NK-92 (cell line): ENCODE measurements around the gene KCNMA1.

Experiments
- DNase-seq: peaks from one replicate; lab custom pipeline; 2025; ENCODE audit not compliant: unreplicated experiment; lab: John Stamatoyannopoulos, UW

KCNMA1 gene

DNA sequence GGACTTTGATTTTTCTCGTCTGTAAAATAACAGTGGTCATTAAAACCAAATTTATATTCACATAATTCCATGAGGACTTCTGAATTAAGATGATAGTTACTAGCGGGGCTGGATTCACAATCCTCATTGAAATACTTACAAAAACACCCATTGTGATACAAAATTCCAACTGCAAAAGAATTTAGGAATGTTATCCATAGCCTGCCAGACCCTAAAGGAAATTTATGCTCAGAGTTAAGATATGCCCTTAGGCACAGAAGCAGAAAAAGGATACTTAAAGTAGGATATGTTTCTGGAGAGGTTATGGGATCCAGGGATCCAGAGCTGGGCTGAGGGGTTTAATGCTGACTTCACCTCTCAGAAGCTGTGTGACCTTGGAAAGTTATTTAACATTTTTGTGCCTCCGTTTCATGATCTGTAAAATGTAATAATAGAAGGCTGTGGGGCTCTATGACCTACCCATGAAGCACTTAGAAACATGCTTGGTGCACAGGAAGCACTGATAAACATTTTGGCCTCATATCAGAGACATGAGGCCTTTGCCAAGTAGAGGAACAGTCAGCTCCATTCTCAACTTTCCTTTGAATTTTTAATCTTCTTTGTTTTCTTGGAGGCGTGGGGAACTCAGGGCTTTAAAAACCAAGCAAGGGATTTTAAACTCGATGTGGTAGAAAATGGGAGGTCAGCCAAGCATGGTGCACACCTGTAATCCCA lies 744.7 kb downstream of the KCNMA1 start:
- DNase-seq, result no peak

DNA sequence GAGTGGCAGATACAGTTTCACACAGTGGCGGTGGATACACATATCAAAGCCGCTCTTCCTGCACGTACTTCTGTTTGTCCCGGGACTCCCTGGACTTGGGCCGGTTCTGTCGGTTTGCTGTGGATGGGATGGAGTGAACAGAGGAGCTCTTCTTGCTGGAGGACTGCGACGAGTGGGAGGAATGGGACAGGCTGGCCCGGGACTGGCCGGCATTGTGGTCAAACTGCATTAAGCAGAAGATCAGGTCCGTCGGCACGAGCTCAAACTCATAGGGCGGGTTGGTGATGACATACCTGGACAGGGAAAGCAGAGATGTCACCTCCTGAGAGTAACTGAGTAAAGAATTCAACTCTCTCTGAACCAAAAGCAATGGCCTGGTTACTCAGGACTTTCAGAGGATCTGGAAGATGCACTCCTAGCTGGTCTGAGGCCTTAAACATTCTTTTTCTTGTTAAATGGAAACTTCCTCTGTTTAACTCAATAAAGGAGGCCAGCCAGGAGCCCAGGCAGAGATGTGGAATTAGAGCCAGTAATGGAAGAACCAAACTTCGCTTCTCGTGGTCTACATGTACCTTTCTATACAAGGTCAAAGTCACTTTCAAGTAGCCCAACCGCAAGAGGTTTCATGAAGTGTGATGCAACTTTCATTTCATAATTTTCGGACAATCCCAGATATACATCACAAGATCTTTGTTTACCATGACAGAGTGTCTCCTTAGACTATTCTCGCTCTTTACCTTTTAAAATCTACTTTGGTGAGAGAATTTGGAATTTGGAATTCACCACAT lies 750.2 kb downstream of the KCNMA1 start:
- no peak for DNase-seq

DNA sequence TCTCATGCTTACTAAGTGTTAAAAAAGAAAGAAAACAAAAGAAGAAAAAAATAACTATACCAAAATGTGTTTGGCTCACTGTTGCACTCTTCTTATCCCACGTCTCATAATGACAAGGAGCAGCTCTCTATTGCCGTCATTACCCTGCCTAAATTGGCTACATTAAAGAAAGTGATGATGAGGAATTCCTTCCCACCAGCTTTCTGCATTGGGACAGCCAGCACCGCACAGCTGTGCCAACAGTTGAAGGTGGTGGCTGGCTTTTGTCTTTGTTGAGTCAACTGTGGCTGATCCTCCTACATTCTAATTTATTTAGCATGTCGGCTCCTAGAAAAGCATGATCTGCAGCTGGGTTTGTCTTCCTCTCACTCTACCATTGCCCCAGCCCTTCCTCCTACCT lies 751.8 kb downstream of the KCNMA1 start:
- DNase-seq, result no peak

DNA sequence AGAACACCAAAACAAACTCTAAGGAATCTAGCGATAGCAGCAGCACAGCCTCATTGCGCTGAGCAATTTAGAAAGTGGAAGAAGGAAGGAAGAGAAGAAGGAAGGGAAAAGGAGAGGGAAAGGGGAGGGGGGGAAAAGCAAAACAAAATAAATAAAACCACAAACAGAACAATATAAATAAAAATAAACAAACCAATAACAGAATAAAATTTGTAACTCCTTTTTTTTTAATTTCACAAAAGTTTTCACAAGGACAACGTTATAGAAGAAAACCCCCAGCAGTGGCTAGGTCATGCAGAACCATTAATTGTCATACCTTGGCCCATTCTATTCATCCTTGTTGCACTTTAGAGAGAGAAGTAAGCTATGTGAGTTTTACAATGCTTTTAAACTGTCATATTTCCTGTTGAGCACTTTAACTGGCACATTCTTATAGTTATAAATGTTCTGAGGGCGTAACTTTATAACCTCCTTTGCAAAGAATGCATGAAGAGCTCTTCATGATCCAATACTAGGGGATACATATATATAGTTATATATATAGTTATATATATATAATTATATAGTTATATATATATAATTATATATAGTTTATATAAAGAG lies 752.8 kb downstream of the KCNMA1 start:
- DNase-seq, result no peak

DNA sequence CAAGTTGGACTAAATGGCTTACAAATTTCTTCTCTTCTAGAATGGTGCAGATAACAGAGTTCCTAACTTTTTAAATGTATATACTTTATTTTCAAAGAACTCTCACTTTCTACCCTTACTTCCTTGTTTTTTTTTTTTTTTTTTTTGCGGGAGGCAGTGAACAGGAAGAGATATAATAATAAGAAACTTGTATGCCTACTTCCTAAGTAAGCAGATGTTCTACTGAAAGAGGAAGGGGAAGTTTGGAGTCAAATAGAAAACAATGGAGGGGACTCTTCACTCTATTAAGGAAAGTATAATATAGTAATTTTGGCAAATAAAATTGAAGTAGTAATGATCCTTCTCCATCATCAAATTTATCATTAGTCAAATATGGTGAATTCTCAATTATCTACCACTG lies 754.0 kb downstream of the KCNMA1 start:
- no peak for DNase-seq

DNA sequence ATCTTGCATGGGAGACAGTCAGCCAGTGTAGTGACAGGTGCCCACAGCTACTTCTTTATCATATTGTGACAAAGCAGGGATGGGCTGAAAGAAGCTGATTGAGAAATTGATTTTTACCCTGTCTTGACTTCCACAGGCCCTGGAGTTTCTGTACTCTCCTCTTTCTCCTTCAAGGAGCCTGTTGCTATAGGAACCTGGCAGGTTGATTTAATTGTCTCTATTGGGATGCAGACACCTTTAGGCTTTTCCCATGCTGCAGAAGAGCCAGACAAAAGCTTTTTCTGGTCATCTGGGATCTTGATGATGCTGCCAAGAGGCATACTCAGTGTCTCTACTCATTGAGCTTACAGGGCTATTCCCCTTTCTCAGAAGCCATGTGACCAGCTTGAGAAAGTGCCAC lies 754.8 kb downstream of the KCNMA1 start:
- DNase-seq, result no peak

DNA sequence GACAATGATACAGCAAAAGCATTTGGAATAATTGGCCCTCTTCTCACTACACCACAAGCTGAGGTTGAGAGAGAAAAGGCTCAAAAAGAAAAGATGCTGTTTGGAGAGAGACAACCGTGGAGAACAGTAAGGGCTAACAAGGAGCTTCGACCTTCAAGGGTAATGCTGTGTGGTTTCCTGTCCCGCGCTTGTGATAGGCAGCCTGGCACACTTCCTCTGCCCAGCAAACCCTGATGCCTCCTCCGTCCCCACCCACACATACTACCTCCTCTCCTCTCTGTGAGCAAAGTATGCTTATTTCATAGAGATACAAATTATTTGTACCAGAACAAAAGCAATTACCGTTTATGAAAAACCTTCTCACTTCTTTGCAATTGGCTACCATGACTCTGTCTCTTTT lies 755.4 kb downstream of the KCNMA1 start:
- DNase-seq, result no peak

DNA sequence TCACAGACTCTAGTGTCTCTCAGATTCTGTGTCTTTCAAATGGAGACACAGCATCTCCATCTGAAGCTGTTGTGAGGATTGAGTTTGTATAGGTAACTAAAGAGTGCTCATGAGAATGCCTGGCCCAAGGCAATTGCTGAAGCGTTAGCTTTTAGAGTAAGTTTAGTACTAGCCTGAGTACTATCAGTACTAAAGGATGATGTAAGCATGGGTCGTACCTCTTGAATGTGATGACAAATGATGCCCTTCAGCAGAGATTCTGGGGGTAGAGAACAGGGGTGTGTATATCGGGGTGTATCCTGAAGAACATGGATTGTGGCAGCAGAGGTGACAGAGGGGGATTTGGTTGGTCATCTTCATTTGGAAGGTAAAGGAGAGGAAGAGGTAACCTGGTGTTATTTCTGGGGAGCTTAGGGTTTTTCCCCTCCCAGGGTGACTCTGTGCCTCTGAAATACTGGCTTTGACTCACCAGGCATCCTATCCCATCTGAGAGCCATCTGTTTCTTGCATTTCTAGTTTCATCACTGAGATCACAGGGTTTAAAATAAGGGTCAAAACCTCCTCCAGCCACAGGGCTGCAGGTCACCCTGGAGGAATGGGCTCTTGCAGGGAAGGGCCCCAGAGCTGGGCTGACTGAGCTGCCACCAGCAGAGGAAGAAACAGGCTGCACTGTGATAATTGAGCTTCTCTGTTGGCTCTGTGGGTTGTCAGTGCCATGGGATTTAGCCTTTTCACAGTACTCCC lies 756.0 kb downstream of the KCNMA1 start:
- DNase-seq, result no peak

DNA sequence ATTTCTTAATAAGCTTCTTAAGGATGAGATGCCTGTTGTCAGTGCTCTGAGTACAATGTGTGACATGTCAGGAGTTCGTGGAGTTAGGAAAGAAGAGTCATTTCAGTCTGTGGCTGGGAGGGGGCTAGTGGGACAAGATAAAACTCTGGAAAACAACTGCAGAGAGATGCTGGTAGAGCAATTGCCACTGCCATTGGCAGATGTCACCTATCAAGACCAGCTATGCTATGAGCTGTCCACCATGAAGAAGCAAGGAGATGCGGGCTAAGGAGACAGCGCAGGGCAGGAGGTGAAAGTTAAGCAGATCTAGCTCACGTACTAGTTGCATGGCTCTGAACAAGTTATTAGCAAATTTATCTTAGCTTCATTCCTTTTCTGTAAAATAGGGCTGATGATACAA lies 756.7 kb downstream of the KCNMA1 start:
- DNase-seq, result no peak

DNA sequence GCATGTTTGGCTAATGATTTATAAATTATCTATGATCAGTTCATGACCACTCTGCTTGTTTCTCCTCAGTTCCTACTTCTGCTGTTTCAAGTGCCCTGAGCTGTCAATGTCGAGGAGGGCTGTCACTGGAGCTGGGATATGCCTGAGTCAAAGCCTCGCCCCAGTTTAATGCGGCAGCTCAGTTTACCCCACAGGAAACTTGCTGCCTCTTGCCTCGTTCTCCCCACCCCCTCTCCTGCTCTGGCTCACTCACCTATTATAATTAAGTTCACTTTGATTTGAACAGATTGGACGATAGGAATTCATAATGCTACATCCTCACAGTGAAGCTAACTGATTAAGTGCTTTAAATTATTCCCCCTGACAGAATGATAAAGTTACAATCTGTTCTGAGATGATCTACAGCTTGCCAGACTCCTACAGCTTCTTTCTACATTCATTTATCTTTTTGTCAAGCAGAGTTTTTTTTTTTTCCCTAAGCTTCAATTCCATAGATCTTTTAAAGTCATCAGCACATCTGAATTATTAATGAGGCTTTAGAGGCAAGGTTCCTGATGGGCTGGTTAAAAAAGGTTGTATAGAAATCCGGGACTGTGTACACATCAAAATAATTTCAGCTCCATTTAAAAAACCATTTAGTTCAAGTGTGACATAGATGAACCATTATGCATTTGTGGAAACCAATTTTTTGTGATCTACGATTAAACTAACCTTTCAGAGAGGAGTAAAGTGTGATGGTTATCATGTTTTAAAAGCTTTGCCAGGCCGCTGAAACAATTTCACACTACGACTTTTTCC lies 758.3 kb downstream of the KCNMA1 start:
- no peak for DNase-seq

DNA sequence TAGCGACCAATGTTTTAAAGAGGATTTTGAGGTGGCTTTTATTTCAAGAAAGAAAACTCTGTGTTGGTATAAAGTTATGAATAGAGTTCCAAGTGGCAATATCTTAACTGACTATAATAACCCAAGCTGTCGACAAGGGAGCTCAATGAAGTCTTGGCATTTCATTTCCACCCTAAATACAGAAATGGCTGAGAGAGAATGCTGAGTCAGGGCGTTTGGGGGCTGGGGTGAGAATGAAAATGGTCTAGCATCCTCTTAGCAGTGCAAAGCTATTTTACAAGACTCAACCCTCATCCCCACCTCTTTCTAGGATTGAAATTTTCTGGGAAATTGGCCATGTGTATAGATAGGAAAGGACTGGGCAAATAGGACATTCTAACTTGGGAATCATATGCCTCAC lies 759.1 kb downstream of the KCNMA1 start:
- DNase-seq, result no peak

DNA sequence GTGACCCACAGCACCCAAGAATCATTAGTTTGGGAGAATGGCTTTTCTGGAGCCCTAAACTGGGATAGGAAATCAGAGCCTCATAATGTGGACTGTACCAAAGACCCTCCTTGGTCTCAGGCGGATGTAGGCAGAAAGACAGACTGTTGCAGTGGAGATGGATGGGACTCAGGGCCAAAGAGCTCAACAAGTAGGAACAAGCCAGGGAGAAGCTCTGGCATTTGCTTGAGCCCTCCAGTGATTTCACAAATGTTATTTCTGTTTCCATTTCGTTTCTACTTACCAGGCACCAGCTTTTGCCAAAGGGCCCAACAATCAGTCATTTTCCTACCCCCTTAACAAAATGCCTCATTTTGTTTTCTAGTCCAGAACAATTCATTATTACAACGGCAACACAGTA lies 762.7 kb downstream of the KCNMA1 start:
- no peak for DNase-seq

DNA sequence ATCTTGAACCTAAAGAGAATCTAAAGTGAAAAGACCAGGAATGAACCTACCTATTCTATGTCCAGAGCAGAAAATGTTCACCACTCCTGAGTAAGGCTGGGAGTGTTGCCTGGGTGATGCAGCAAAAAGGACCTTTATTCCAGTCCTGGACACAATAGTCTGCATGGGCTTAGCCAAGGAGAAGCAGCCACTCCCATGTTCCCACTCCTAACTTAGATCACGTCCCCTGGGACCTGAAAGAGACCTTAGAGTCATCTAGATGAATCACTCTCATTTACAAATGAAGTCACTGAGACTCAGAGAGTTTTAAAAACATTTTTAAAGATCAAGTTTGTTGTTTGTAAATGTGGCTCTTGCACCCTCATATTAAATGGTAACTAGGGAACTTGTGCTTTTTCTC lies 763.4 kb downstream of the KCNMA1 start:
- DNase-seq, result no peak

DNA sequence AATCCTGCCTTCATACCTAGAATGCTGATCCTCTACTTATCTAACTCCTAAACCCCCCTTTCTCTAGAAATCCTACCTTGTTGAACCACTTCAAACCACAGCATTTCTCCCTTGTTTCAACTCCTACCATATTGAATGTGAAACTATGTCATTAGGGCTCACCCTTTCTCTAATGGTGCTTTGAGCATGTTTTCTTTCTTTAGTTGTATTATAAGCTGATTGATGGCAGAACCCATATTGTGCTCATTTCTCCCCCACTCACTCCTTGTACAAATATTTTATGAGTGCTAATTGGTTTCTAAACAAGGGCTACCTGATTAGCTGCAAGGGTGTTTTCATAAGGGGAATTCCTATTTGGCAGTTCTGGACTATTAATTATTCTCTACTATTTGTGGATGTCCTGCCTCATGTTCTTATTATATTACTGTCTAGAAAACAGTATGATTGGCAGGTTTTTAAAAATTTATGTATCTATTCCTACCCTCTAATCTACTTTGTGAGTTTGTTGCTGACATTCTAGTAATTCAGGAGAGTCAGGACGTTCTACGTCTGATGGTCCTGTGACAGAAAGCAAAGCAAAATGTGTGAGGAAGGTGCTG lies 765.8 kb downstream of the KCNMA1 start:
- no peak for DNase-seq

DNA sequence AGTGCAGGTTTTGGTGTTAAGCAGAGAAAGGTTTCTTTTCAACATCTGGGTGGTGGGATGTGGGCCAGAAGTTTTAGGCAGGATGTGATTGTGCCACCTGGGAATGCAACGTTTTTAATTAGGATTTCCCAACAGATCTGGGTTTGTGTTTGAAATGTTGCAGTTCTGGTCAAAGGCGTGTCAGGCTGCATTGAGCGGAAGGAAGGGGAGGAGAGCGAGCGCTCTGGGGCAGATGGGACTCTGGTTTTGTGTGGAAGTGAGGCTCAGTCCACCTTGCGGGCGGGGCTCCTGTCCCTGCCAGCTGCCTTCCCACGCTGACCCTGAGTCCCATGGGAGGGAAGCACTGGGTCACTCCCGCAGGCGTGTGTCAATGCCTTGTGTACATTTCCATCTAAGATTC lies 767.7 kb downstream of the KCNMA1 start:
- DNase-seq, result no peak

DNA sequence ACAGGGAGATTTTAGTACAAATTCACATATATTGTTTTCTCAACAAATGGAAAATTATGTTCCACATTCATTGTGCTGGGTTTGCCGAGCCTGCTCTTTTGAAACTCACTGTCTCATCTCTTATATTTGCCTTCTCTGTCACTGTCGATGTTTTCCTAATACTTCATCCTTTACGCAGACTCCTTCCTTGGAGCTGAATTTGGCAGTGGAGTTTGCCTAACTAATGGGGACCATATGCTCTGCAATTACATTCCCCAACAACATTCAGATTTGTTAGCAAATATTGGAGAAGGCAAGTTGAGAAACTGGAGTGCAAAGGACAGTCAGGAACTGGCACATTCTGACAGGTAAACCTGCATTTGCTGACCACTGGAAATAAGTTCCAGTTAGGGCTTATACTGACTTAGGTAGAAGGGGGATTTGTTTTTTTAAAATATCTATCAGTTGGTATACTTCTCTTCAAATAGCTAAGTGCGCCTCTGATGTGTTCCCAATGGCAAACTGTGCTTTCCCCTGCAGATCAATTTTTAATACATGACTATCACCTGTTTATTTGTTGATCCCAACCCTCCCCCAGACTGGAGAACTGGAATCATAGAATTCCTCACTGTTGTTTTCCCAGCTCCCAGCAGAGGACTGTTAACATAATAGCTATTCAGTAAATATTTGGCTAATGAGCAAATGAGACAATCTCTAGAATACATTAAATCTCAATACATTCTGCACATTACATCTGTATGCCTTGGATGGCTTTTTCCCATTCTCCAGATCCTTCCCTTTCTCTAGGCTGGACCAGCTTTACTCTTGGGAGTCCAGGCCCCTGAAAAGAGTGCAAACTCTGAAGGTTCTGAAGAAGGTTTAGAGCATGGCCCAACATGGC lies 769.3 kb downstream of the KCNMA1 start:
- DNase-seq, result no peak

DNA sequence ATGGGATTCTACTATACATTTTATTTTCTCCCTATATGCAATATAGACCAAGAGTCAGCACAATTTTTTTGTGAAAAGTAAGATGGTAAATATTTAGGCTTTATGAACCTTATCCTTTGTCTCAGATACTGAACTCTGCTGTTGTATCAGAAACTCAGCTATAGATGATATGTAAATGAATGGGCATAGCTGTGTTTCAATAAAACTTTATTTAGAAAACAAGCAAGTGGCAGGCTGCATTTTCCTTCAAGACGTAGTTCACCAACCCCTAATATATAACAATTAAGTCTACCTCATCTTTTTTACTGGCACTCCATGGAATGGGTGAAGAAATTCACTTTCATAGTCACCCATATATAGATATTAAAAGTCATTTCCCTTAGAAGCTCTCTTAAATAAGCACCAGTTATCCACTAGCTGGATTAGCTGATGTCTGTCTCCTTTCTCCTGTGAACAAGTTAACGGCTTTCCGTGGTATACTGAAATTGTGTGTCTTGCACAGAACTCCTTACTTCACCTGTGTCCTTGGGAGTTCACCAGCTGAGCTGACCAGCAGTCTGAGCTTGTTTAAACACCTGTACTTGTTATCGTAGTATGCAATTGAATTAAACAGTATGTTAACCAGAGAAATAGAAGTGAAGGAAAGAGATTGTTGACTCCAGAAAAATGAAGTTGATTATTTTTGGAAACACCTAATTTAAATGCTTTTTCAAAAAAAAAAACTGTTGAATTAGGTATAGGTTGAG lies 770.6 kb downstream of the KCNMA1 start:
- no peak for DNase-seq

DNA sequence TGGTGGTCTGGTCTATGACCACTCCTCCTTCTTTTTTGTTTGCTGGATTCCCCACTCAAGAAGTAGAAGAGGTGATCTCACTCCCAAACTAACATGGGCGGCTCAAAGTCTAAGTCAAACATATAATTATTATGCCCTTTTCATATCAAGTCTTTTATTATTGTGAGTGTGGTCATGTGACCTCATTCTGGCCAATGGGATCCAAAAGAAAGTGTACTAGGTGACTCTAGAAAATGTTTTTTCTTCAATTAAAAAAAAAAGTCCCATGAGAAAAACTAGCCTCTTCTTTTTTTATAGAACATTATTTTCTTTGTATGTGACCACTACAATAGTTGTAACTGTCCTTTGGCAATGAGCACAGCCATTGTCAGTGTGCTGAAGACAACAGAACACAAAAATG lies 772.7 kb downstream of the KCNMA1 start:
- no peak for DNase-seq

DNA sequence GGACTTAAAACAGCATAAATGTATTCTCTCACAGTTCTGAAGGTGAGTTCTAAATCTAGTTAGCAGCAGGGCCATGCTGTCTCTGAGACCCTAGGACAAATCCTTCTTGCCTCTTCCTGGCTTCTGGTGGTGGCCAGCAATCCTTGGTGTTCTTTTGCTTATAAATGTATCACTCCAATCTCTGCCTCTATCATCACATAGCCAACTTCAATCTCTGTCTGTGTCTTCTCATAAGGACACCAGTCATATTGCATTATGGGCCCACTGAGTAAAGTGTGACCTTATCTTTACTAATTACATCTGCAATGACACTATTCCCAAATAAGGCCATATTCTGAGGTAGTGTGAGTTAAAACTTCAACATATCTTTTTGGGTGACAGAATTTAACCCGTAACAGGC lies 778.9 kb downstream of the KCNMA1 start:
- DNase-seq, result no peak
